Measurements from ENCODE around the gene GNAZ. TPM values are rescaled to one million over a fixed set of nuclear protein-coding genes. Genes with fewer than 3 reads are reported as not detected.

Gene GNAZ
- total and polyA plus RNA-seq, 2 of the 8 experiments (the other 6 are each of a cell fraction or from before 2014, with no cell fraction given) = 6.6 to 9.6 TPM

- Histone ChIP-seq H3K23me2 (ENCODE audit: low read depth, low read length) (no peaks in the 10 kb centered on the region), H2AK5ac (ENCODE audit: low read depth, low read length) (no peak overlapping the region), H2BK12ac (ENCODE audit: low read depth, low read length) (no peak overlapping the region), H3K27me3 (replicated peaks in 1 of 4; ENCODE audit: control insufficient read depth in 3 of 4, extremely low read depth in 1 of 4, insufficient read depth in 3 of 4, low read length in 3 of 4) (peaks cover 0 to 5% (median 2%) of the 10 kb centered on the region in 4 experiments; a peak in 2 of 7 replicates), H3K4me3 (ENCODE audit: extremely low read depth in 1 of 4, insufficient read depth in 2 of 4, low read depth in 3 of 4, low read length in 4 of 4) (no peak overlapping the region), H3K27ac (ENCODE audit: low read depth, low read length) (no peak overlapping the region), H2BK120ac (replicated peaks; ENCODE audit: low read depth, low read length) (no peak overlapping the region), H3K79me2 (ENCODE audit: control insufficient read depth in 1 of 2, insufficient read depth in 2 of 2, low read length in 2 of 2) (no peaks in the 10 kb centered on the region), H3K18ac (ENCODE audit: extremely low read depth, low read length) (no peak overlapping the region), H2AFZ (ENCODE audit: low read length) (no peak overlapping the region), H2BK5ac (ENCODE audit: low read depth, low read length) (no peak overlapping the region), H2BK15ac (ENCODE audit: low read length) (no peak overlapping the region), H2BK20ac (ENCODE audit: low read length) (no peak overlapping the region), H3K56ac (replicated peaks; ENCODE audit: insufficient read length, low read depth, low read length) (no peak overlapping the region), H4K20me1 (replicated peaks in 1 of 2; ENCODE audit: control insufficient read depth in 1 of 2, insufficient read depth in 2 of 2, low read length in 2 of 2) (no peaks in the 10 kb centered on the region), H4K5ac (ENCODE audit: insufficient read length, low read depth, low read length) (no peak overlapping the region), H3K4me2 (ENCODE audit: insufficient read depth in 1 of 2, low read depth in 2 of 2, low read length in 2 of 2) (no peak overlapping the region), H3K79me1 (ENCODE audit: low read depth, low read length) (no peaks in the 10 kb centered on the region), H3K14ac (ENCODE audit: insufficient read length) (no peak overlapping the region), H4K8ac (ENCODE audit: extremely low read depth, insufficient read depth, low read length) (no peak overlapping the region), H4K91ac (replicated peaks; ENCODE audit: insufficient read length, low read length) (no peak overlapping the region), H3K4ac (replicated peaks; ENCODE audit: insufficient read length, low read depth, low read length) (no peak overlapping the region), H3K9ac (replicated peaks in 1 of 4; ENCODE audit: extremely low read depth in 1 of 4, low read depth in 3 of 4, low read length in 3 of 4) (no peak overlapping the region), H3K4me1 (replicated peaks in 1 of 4; ENCODE audit: control insufficient read depth in 3 of 4, insufficient read depth in 4 of 4, low read length in 3 of 4) (peaks cover 0 to 5% (median under 1%) of the 10 kb centered on the region in 4 experiments; a peak in 1 of 7 replicates), H3K36me3 (ENCODE audit: control insufficient read depth in 2 of 4, insufficient read depth in 4 of 4, low read length in 3 of 4) (no peaks in the 10 kb centered on the region), H3K23ac (ENCODE audit: insufficient read length) (no peak overlapping the region), H3K9me3 (ENCODE audit: insufficient read depth in 2 of 2, low read depth in 1 of 2, low read length in 1 of 2) (0 out of 4 replicates have a peak, but pooled peaks cover 0 to under 1% of the 10 kb centered on the region in 2 experiments)
- WGBS, 2 experiments (ENCODE audit: extremely low coverage in 1 of 2, insufficient coverage in 1 of 2, insufficient read length in 1 of 2, insufficient replicate concordance in 2 of 2, low coverage in 1 of 2, low lambda C conversion rate in 2 of 2, missing lambda C conversion rate in 1 of 2) = 79% methylated on average over 8 of the region's 8 CpGs; no CpG with 5 or more reads in 1 of the 2 experiments
- DNase-seq (ENCODE audit: low read depth in 1 of 2, low spot score in 2 of 2) (no peak), FAIRE-seq (no peak)
- CTCF ChIA-PET (ENCODE audit: partially characterized antibody) = interaction anchor here (1.6 kb wide), 1 partner anchor 78 kb away, joined by 4 read pairs; no protein-coding TSS in a partner anchor
- POLR2A ChIA-PET (ENCODE audit: partially characterized antibody) = no interaction called here
- TF ChIP-seq POLR2A (IDR thresholded peaks at IDR 0.05; ENCODE audit: control extremely low read depth in 1 of 2, low read depth in 2 of 2, low read length in 2 of 2) (no peak), BCL11A (IDR thresholded peaks at IDR 0.05; ENCODE audit: low read depth in 2 of 2, low read length in 2 of 2) (no peak), KDM4A (IDR thresholded peaks at IDR 0.05; ENCODE audit: low read depth, low read length, severe bottlenecking) (no peak), CBX8 (IDR thresholded peaks at IDR 0.05; ENCODE audit: borderline replicate concordance, low read depth, low read length) (no peak), POLR2AphosphoS5 (IDR thresholded peaks at IDR 0.05; ENCODE audit: low read depth, low read length) (no peak), RFX5 (IDR thresholded peaks at IDR 0.05; ENCODE audit: borderline replicate concordance, low read depth, low read length) (no peak)
Observed at GRCh38 chr22:23037429-23038333, 32.6 kb upstream of the GNAZ start.
